Measurements from ENCODE around the gene CAMK1.
A peak's percentile ranks its signal among the peaks of the same experiment; 100 is the strongest.

CAMK1 gene

GRCh38 chr3:9769426-9770275, at the start of gene CAMK1:
CAMK1 (minus strand) TSS chr3:9769947; CDS start chr3:9767749, 2,198 bp downstream.
- DNase-seq (ENCODE audit: extremely low read depth, low read depth), result no peak
- H3K4me3 ChIP-seq (replicated peaks; ENCODE audit: low read depth, low read length), result peak within 1 kb of the TSS; percentile 75
- no peak for TF ChIP-seq CTCF (IDR thresholded peaks at IDR 0.05; ENCODE audit: low read depth, low read length, missing control alignments)

GRCh38 chr3:9818666-9819335, 49.1 kb upstream of the CAMK1 start:
- no peak for DNase-seq (ENCODE audit: extremely low read depth, low read depth)

GRCh38 chr3:9817436-9817835, 47.7 kb upstream of the CAMK1 start:
- no peak for DNase-seq (ENCODE audit: extremely low read depth, low read depth)
- TF ChIP-seq CTCF (IDR thresholded peaks at IDR 0.05; ENCODE audit: low read depth, low read length, missing control alignments), result no peak
- no peak overlapping the region for H3K4me3 ChIP-seq (replicated peaks; ENCODE audit: low read depth, low read length)

More at GRCh38 chr3:9818666-9819335, 49.1 kb upstream of the CAMK1 start:
- TF ChIP-seq CTCF (IDR thresholded peaks at IDR 0.05; ENCODE audit: low read depth, low read length, missing control alignments), result no peak
- H3K4me3 ChIP-seq (replicated peaks; ENCODE audit: low read depth, low read length), result no peak overlapping the region

- TF ChIP-seq CTCF (IDR thresholded peaks at IDR 0.05; ENCODE audit: low read depth, low read length, missing control alignments), result no peak
- H3K4me3 ChIP-seq (replicated peaks; ENCODE audit: low read depth, low read length), result no peak overlapping the region
- no peak for DNase-seq (ENCODE audit: extremely low read depth, low read depth)
Measured at GRCh38 chr3:9815986-9816385, 46.2 kb upstream of the CAMK1 start.

GRCh38 chr3:9812870-9813483, 43.2 kb upstream of the CAMK1 start:
- H3K4me3 ChIP-seq (replicated peaks; ENCODE audit: low read depth, low read length), result no peak overlapping the region
- no peak for DNase-seq (ENCODE audit: extremely low read depth, low read depth)
- TF ChIP-seq CTCF (IDR thresholded peaks at IDR 0.05; ENCODE audit: low read depth, low read length, missing control alignments), result no peak

GRCh38 chr3:9810846-9811245, 41.1 kb upstream of the CAMK1 start:
- no peak for DNase-seq (ENCODE audit: extremely low read depth, low read depth)
- TF ChIP-seq CTCF (IDR thresholded peaks at IDR 0.05; ENCODE audit: low read depth, low read length, missing control alignments), result no peak
- H3K4me3 ChIP-seq (replicated peaks; ENCODE audit: low read depth, low read length), result peak overlapping the region; percentile 46; the same call in 1 of the 2 replicates
